IMR-90 (cell line): ENCODE data around the gene ALK.

Source experiments
- CEBPB ChIP-seq: IDR thresholded peaks from 2 replicates; pipeline ENCODE4 v1.6.1; 2012; ENCODE audit warnings: low read depth, low read length, improper control_type of control experiment
- CTCF ChIP-seq: conservative IDR thresholded peaks from 2 replicates; pipeline ENCODE4 v1.5.1; 2012; ENCODE audit warnings: mild to moderate bottlenecking, low read depth, low read length, improper control_type of control experiment
- MAZ ChIP-seq: IDR thresholded peaks from 2 replicates; pipeline ENCODE4 v1.6.1; 2012; ENCODE audit warnings: low read depth, mild to moderate bottlenecking, low read length, improper control_type of control experiment, moderate library complexity, borderline replicate concordance
- NFE2L2 ChIP-seq: fragments of 150-350 bp; IDR thresholded peaks from 2 replicates; pipeline ENCODE4 v1.6.1; 2016; ENCODE audit warnings: low read depth, mild to moderate bottlenecking, low read length
- POLR2A ChIP-seq: IDR thresholded peaks from 2 replicates; pipeline ENCODE4 v1.6.1; 2012; ENCODE audit warnings: mild to moderate bottlenecking, low read depth, low read length
- RAD21 ChIP-seq: IDR thresholded peaks from 2 replicates; pipeline ENCODE4 v1.6.1; 2012; ENCODE audit warnings: low read length, improper control_type of control experiment
- RFX5 ChIP-seq: IDR thresholded peaks from 2 replicates; pipeline ENCODE4 v1.8.0; 2012; ENCODE audit warnings: low read depth, mild to moderate bottlenecking, low read length, moderate library complexity
- SMC3 ChIP-seq: fragments of 150-350 bp; IDR thresholded peaks from 2 replicates; pipeline ENCODE4 v1.6.1; 2016; ENCODE audit warnings: low read depth, mild to moderate bottlenecking, antibody characterized with exemption, low read length, moderate library complexity
- USF2 ChIP-seq: fragments of 150-350 bp; IDR thresholded peaks from 2 replicates; pipeline ENCODE4 v1.6.1; 2017; ENCODE audit warnings: mild to moderate bottlenecking, antibody characterized with exemption, low read length, low read depth
- TF ChIP-seq, protein P1 (sequence below): fragments of 150-350 bp; IDR thresholded peaks from 2 replicates; pipeline ENCODE4 v1.6.1; 2016; ENCODE audit warnings: low read depth, mild to moderate bottlenecking, low read length, moderate library complexity, borderline replicate concordance

DNA sequence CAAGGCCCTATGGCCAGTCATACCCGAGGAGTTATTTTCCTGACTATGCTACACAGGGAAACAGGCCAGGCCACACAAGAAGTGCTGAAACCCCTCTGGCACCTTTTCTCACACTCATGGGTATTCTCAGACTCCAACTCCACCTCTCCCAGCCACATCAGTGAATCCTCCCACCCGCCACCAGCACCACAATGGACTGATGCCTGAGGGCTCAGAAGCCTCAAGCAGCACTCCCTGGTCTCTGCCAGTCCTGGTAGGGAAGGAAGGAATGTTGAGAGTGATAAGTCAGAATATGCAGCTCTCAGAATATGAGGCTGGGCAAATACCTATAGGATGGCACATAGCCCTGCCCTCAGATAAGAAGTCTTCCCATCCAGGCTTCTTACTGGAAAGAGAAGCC is 391.1 kb downstream of the ALK start:
- TF ChIP-seq CTCF (no peak), RFX5 (no peak), POLR2A (no peak), SMC3 (no peak), RAD21 (no peak), NFE2L2 (no peak), CEBPB (no peak), USF2 (no peak), MAZ (no peak)
- TF ChIP-seq, protein P1, sequence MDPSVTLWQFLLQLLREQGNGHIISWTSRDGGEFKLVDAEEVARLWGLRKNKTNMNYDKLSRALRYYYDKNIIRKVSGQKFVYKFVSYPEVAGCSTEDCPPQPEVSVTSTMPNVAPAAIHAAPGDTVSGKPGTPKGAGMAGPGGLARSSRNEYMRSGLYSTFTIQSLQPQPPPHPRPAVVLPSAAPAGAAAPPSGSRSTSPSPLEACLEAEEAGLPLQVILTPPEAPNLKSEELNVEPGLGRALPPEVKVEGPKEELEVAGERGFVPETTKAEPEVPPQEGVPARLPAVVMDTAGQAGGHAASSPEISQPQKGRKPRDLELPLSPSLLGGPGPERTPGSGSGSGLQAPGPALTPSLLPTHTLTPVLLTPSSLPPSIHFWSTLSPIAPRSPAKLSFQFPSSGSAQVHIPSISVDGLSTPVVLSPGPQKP, result no peak
